WTC11 (cell line): ENCODE data around the gene TEX14. TPM values are rescaled to one million over a fixed set of nuclear protein-coding genes. Genes with fewer than 3 reads are reported as not detected.

Experiments
- ATAC-seq: fragments of 200-7000 bp; cut with Tn5 transposase; 2 replicates; pipeline ENCODE4 v1.10.0; 2021; ENCODE audit warnings: mild to moderate bottlenecking, moderate library complexity
- CTCF ChIA-PET: fragments of 300-600 bp; sonication (Branson Sonifier 250); formaldehyde crosslinking; loops from one replicate; lab custom pipeline; 2021; ENCODE audit warnings: antibody characterized with exemption; lab: Charles Lee
- POLR2A ChIA-PET: fragments of 350-600 bp; sonication (Branson Sonifier 250); formaldehyde crosslinking; loops from one replicate; lab custom pipeline; 2021; ENCODE audit warnings: antibody characterized with exemption; lab: Charles Lee
- DNase-seq: peaks from one replicate; pipeline ENCODE4 v3.0.0; 2021; ENCODE audit warnings: low spot score
- H3K27ac Mint-ChIP-seq: 2 replicates; pipeline ENCODE4 v1.8.0; 2021; ENCODE audit warnings: mixed read lengths
- H3K27me3 Mint-ChIP-seq: 2 replicates; pipeline ENCODE4 v1.8.0; 2021; ENCODE audit warnings: low read depth, mild to moderate bottlenecking, moderate library complexity, mixed read lengths
- H3K36me3 Mint-ChIP-seq: 2 replicates; pipeline ENCODE4 v1.8.0; 2021; ENCODE audit warnings: mixed read lengths
- H3K4me1 Mint-ChIP-seq: 2 replicates; pipeline ENCODE4 v1.8.0; 2022; ENCODE audit warnings: mixed read lengths
- H3K4me3 Mint-ChIP-seq: 2 replicates; pipeline ENCODE4 v1.8.0; 2021; ENCODE audit warnings: mild to moderate bottlenecking, moderate library complexity, mixed read lengths
- H3K9me3 Mint-ChIP-seq: 2 replicates; pipeline ENCODE4 v1.8.0; 2021; ENCODE audit warnings: mixed read lengths
- ATF1 ChIP-seq: sonication (generic); formaldehyde crosslinking; IDR thresholded peaks from 2 replicates; pipeline ENCODE4 v1.8.1; 2023; ENCODE audit warnings: mild to moderate bottlenecking, moderate library complexity, missing genetic modification reagents
- ESRRA ChIP-seq: sonication (generic); formaldehyde crosslinking; IDR thresholded peaks from 2 replicates; pipeline ENCODE4 v1.8.1; 2022; ENCODE audit warnings: mild to moderate bottlenecking, missing genetic modification reagents, borderline replicate concordance
- ETV6 ChIP-seq: sonication (generic); formaldehyde crosslinking; IDR thresholded peaks from 2 replicates; pipeline ENCODE4 v1.8.1; 2022; ENCODE audit warnings: mild to moderate bottlenecking, missing genetic modification reagents
- FOXJ3 ChIP-seq: sonication (generic); formaldehyde crosslinking; IDR thresholded peaks from 2 replicates; pipeline ENCODE4 v1.9.0; 2021; ENCODE audit warnings: missing genetic modification reagents, mild to moderate bottlenecking, borderline replicate concordance
- FOXP4 ChIP-seq: sonication (generic); formaldehyde crosslinking; IDR thresholded peaks from 2 replicates; pipeline ENCODE4 v1.8.0; 2022; ENCODE audit warnings: mild to moderate bottlenecking, missing genetic modification reagents
- NFE2L1 ChIP-seq: sonication (generic); formaldehyde crosslinking; IDR thresholded peaks from 2 replicates; pipeline ENCODE4 v1.8.1; 2023; ENCODE audit warnings: missing genetic modification reagents
- NR3C1 ChIP-seq: sonication (generic); formaldehyde crosslinking; conservative IDR thresholded peaks from 2 replicates; pipeline ENCODE4 v1.8.1; 2023; ENCODE audit warnings: low read depth, mild to moderate bottlenecking, missing genetic modification reagents
- RORB ChIP-seq: fragments of 250-450 bp; sonication (Bioruptor Pico); IDR thresholded peaks from 2 replicates; pipeline ENCODE4 v1.9.0; 2021; ENCODE audit warnings: mild to moderate bottlenecking
- STAT6 ChIP-seq: sonication (generic); formaldehyde crosslinking; conservative IDR thresholded peaks from 2 replicates; pipeline ENCODE4 v1.8.1; 2023; ENCODE audit warnings: mild to moderate bottlenecking, low read depth, missing genetic modification reagents, moderate library complexity
- TEAD1 ChIP-seq: sonication (generic); formaldehyde crosslinking; IDR thresholded peaks from 2 replicates; pipeline ENCODE4 v1.8.0; 2022; ENCODE audit warnings: mild to moderate bottlenecking, missing genetic modification reagents
- ZNF138 ChIP-seq: sonication (generic); formaldehyde crosslinking; conservative IDR thresholded peaks from 2 replicates; pipeline ENCODE4 v1.8.1; 2022; ENCODE audit warnings: mild to moderate bottlenecking, moderate library complexity, missing genetic modification reagents
- ZNF263 ChIP-seq: sonication (generic); formaldehyde crosslinking; IDR thresholded peaks from 2 replicates; pipeline ENCODE4 v1.8.1; 2022; ENCODE audit warnings: low read depth, mild to moderate bottlenecking, moderate library complexity, missing genetic modification reagents
- ZNF317 ChIP-seq: sonication (generic); formaldehyde crosslinking; IDR thresholded peaks from 2 replicates; pipeline ENCODE4 v1.8.1; 2023; ENCODE audit warnings: low read depth, mild to moderate bottlenecking, moderate library complexity, missing genetic modification reagents, borderline replicate concordance
- ZNF416 ChIP-seq: fragments of 250-450 bp; sonication (Bioruptor Pico); IDR thresholded peaks from 2 replicates; pipeline ENCODE4 v1.9.0; 2021; ENCODE audit warnings: mild to moderate bottlenecking, inconsistent platforms
- total RNA-seq: library from RNA; stranded (reverse); gene quantifications from 3 replicates; pipeline ENCODE4 v1.2.3, GENCODE V29; 2021
- TF ChIP-seq, protein P1 (sequence below): sonication (generic); formaldehyde crosslinking; IDR thresholded peaks from 2 replicates; pipeline ENCODE4 v1.8.1; 2022; ENCODE audit warnings: missing genetic modification reagents, borderline replicate concordance
- TF ChIP-seq, protein P2 (sequence below): fragments of 250-450 bp; sonication (Bioruptor Pico); IDR thresholded peaks from 2 replicates; pipeline ENCODE4 v2.1.2; 2022; ENCODE audit warnings: mild to moderate bottlenecking, moderate library complexity
- TF ChIP-seq, protein P3 (sequence below): sonication (generic); formaldehyde crosslinking; IDR thresholded peaks from 2 replicates; pipeline ENCODE4 v1.8.0; 2022; ENCODE audit warnings: mild to moderate bottlenecking, missing genetic modification reagents
- TF ChIP-seq, protein P4 (sequence below): sonication (generic); formaldehyde crosslinking; IDR thresholded peaks from 2 replicates; pipeline ENCODE4 v1.8.1; 2023; ENCODE audit warnings: mild to moderate bottlenecking, moderate library complexity, missing genetic modification reagents
- TF ChIP-seq, protein P5 (sequence below): fragments of 250-450 bp; sonication (Bioruptor Pico); IDR thresholded peaks from 2 replicates; pipeline ENCODE4 v1.8.0; 2021; ENCODE audit warnings: mild to moderate bottlenecking
- TF ChIP-seq, protein P6 (sequence below): sonication (generic); formaldehyde crosslinking; IDR thresholded peaks from 2 replicates; pipeline ENCODE4 v1.8.0; 2023; ENCODE audit warnings: missing genetic modification reagents

The TEX14 gene
- total RNA-seq, 1 experiment from 2014 or later: 1.4 TPM

DNA sequence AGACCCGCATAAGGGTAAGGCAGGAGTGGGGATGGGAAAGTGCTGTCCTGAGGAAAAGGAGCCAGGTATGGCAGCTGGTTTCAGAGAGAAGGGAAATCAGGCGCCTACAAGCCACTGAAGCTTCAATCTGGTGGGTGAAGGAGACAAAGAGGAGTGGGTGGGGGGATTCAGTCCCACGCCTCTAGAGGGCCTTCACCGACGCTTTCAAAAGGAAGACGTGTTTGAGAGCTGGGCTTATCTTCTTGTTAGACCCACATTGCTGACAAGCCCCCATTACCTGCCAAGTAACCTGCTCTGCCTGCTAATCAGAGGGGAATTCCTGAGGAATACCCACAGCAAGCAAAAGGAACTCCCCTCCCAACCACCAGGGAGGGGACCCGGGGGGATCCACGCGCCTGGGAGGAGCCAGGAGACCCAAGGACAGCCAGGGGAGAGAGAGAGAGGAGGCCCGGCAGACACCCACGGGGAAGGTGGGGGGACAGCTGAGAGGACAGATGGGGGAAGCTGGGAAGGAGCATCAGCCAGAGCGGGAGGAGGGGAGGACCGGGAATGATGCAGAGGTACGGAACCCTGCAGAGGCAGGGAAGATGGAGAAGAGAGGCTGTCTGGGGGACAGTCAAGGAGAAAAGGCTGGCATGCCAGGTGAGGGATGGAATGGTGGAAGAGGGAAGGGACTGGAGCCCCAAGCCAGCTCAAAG is 178.4 kb downstream of the TEX14 start:
- Mint-ChIP-seq H3K27ac (peak overlapping the region; percentile 60; the same call in 1 of the 2 replicates), H3K4me3 (peak overlapping the region; percentile 89), H3K36me3 (peaks cover 29% of the 10 kb centered on the region), H3K9me3 (no peaks in the 10 kb centered on the region), H3K27me3 (no peaks in the 10 kb centered on the region; the same call in 1 of the 2 replicates), H3K4me1 (peaks cover 28% of the 10 kb centered on the region)
- POLR2A ChIA-PET: interaction anchor here (1.0 to 1.2 kb wide), 3 partner anchors 118 to 594 kb away, joined by 3 read pairs; partner anchors contain the start of gene TRIM37
- TF ChIP-seq FOXP4 (CRISPR knock-in tag) (peak; percentile 28; the same call in 1 of the 2 replicates), ZNF138 (no peak), ZNF263 (CRISPR knock-in tag) (0 out of 2 replicates have a peak, but pooled peaks have one; percentile 53)
- no peak for ATAC-seq
- CTCF ChIA-PET: interaction anchor here (0.6 to 2.1 kb wide), 5 partner anchors 26 to 314 kb away, joined by 3 to 10 read pairs (median 7); partner anchors contain the start of gene HSF5
- no peak for DNase-seq

- no peak overlapping the region for H3K27ac Mint-ChIP-seq
- H3K27me3 Mint-ChIP-seq: no peaks in the 10 kb centered on the region
- H3K9me3 Mint-ChIP-seq: no peaks in the 10 kb centered on the region
- ATAC-seq (no peak), DNase-seq (no peak)
- CTCF ChIA-PET: no interaction called here
- no peak overlapping the region for H3K4me3 Mint-ChIP-seq
- H3K36me3 Mint-ChIP-seq: peaks cover 54% of the 10 kb centered on the region
- H3K4me1 Mint-ChIP-seq: peaks cover 14% of the 10 kb centered on the region
- TF ChIP-seq, protein P1, sequence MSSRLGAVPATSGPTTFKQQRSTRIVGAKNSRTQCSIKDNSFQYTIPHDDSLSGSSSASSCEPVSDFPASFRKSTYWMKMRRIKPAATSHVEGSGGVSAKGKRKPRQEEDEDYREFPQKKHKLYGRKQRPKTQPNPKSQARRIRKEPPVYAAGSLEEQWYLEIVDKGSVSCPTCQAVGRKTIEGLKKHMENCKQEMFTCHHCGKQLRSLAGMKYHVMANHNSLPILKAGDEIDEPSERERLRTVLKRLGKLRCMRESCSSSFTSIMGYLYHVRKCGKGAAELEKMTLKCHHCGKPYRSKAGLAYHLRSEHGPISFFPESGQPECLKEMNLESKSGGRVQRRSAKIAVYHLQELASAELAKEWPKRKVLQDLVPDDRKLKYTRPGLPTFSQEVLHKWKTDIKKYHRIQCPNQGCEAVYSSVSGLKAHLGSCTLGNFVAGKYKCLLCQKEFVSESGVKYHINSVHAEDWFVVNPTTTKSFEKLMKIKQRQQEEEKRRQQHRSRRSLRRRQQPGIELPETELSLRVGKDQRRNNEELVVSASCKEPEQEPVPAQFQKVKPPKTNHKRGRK (CRISPR knock-in tag): no peak
- TF ChIP-seq, protein P2, sequence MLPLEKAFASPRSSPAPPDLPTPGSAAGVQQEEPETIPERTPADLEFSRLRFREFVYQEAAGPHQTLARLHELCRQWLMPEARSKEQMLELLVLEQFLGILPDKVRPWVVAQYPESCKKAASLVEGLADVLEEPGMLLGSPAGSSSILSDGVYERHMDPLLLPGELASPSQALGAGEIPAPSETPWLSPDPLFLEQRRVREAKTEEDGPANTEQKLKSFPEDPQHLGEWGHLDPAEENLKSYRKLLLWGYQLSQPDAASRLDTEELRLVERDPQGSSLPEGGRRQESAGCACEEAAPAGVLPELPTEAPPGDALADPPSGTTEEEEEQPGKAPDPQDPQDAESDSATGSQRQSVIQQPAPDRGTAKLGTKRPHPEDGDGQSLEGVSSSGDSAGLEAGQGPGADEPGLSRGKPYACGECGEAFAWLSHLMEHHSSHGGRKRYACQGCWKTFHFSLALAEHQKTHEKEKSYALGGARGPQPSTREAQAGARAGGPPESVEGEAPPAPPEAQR: no peak
- TF ChIP-seq ZNF416 (CRISPR knock-in tag) (no peak), NR3C1 (no peak), ESRRA (CRISPR knock-in tag) (no peak), ZNF317 (CRISPR knock-in tag) (no peak), ATF1 (CRISPR knock-in tag) (no peak), STAT6 (CRISPR knock-in tag) (no peak), NFE2L1 (CRISPR knock-in tag) (no peak), TEAD1 (CRISPR knock-in tag) (no peak), FOXJ3 (CRISPR knock-in tag) (no peak), RORB (no peak), ETV6 (CRISPR knock-in tag) (no peak)
- TF ChIP-seq, protein P3, sequence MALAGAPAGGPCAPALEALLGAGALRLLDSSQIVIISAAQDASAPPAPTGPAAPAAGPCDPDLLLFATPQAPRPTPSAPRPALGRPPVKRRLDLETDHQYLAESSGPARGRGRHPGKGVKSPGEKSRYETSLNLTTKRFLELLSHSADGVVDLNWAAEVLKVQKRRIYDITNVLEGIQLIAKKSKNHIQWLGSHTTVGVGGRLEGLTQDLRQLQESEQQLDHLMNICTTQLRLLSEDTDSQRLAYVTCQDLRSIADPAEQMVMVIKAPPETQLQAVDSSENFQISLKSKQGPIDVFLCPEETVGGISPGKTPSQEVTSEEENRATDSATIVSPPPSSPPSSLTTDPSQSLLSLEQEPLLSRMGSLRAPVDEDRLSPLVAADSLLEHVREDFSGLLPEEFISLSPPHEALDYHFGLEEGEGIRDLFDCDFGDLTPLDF: no peak
- TF ChIP-seq, protein P4, sequence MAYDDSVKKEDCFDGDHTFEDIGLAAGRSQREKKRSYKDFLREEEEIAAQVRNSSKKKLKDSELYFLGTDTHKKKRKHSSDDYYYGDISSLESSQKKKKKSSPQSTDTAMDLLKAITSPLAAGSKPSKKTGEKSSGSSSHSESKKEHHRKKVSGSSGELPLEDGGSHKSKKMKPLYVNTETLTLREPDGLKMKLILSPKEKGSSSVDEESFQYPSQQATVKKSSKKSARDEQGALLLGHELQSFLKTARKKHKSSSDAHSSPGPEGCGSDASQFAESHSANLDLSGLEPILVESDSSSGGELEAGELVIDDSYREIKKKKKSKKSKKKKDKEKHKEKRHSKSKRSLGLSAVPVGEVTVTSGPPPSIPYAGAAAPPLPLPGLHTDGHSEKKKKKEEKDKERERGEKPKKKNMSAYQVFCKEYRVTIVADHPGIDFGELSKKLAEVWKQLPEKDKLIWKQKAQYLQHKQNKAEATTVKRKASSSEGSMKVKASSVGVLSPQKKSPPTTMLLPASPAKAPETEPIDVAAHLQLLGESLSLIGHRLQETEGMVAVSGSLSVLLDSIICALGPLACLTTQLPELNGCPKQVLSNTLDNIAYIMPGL (CRISPR knock-in tag): no peak
- TF ChIP-seq, protein P5, sequence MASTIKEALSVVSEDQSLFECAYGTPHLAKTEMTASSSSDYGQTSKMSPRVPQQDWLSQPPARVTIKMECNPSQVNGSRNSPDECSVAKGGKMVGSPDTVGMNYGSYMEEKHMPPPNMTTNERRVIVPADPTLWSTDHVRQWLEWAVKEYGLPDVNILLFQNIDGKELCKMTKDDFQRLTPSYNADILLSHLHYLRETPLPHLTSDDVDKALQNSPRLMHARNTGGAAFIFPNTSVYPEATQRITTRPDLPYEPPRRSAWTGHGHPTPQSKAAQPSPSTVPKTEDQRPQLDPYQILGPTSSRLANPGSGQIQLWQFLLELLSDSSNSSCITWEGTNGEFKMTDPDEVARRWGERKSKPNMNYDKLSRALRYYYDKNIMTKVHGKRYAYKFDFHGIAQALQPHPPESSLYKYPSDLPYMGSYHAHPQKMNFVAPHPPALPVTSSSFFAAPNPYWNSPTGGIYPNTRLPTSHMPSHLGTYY (CRISPR knock-in tag): no peak
- TF ChIP-seq, protein P6, sequence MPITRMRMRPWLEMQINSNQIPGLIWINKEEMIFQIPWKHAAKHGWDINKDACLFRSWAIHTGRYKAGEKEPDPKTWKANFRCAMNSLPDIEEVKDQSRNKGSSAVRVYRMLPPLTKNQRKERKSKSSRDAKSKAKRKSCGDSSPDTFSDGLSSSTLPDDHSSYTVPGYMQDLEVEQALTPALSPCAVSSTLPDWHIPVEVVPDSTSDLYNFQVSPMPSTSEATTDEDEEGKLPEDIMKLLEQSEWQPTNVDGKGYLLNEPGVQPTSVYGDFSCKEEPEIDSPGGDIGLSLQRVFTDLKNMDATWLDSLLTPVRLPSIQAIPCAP (CRISPR knock-in tag): no peak
- POLR2A ChIA-PET: interaction anchor here (0.6 kb wide), 1 partner anchor 596 kb away, joined by 3 read pairs; no protein-coding TSS in a partner anchor
These were observed 181.8 kb downstream of the TEX14 start for GRCh38 chr17:58510075-58510474.
